ENCODE results near the gene PTP4A2.

- TF ChIP-seq AHR (CRISPR knock-in tag; IDR thresholded peaks at IDR 0.05) (no peak), SP1 (IDR thresholded peaks at IDR 0.05) (no peak), SP1 (CRISPR knock-in tag; IDR thresholded peaks at IDR 0.05) (no peak), UBTF (CRISPR knock-in tag; IDR thresholded peaks at IDR 0.05) (no peak), CTCF (CRISPR knock-in tag; IDR thresholded peaks at IDR 0.05) (no peak), ATF5 (CRISPR knock-in tag; IDR thresholded peaks at IDR 0.05; ENCODE audit: low read depth) (no peak), ZNF468 (CRISPR knock-in tag; IDR thresholded peaks at IDR 0.05) (no peak), PHF8 (CRISPR knock-in tag; IDR thresholded peaks at IDR 0.05) (no peak), ZFP91 (CRISPR knock-in tag; IDR thresholded peaks at IDR 0.05; ENCODE audit: borderline replicate concordance) (no peak), RAD21 (CRISPR knock-in tag; IDR thresholded peaks at IDR 0.05) (no peak), MAX (IDR thresholded peaks at IDR 0.05) (no peak), SIX1 (CRISPR knock-in tag; IDR thresholded peaks at IDR 0.05; ENCODE audit: borderline replicate concordance) (no peak), XBP1 (CRISPR knock-in tag; IDR thresholded peaks at IDR 0.05) (no peak)
Measured at GRCh38 chr1:31927661-31927980, 10.5 kb downstream of the PTP4A2 start.

Data from HepG2 (cell line).